Measurements from ENCODE around the gene STK24.

The STK24 gene

DNA sequence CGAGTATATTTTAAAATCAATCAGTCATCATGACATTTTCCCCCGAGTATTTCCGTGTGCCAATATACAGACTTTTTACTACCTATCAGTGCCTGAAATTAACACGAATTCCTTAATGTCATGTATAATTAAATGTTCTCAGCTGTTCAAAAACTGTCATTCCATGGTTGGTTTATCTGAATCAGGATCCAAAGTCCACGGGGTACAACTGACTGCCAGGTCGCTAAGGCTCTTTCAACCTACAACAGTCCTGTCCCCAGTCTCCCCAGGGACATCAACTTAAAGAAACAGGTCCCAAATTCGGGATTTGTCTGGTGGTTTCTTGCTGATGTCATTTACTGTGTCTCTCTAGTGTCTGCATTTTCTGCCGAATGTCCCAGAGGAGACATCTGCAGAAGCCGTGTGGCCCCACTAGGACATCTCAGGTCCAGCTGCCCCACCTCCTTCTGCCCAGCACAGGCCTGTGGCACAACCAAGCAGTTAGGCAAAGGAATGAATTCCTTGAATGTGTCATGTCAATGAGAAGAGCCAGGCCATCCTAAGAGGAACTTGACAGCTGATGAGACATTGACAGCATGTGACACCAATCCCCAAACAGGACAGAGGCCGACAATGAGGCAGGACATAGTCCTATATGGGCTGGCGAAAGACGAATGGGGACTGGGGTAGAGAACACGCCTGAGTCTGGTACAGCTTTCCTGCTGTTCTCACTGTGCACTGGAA is 109.5 kb downstream of the STK24 start:
- no peak for DNase-seq

DNA sequence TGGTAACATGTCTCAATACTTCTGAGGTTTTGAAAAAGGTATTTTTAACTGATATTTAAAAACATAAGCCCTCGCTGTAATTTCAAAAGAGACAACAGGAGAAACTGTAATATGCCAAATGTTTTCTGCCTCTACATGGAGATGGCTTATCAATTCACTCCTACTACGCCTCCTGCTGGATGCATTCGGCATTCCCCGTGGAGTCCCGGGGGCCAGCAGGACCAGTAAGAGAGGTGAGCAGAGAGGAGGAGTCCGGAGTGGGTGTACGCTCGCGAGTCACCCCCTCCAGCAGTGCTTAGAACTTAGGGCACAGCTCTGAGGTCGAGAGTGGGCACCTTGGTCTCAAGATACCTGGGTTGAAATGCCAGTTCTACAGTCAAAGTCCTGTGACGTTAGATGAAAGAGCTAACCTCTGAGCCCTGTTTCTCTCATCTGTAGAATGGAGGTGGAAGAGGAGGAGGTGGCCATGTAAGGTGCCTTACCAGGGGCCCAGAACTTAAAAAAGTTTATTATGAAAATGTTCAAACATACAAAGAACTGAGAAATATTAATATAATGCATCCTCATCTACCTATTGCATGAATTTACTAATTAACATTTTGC is 110.2 kb downstream of the STK24 start:
- DNase-seq, result peak; percentile 15 to 58 (median 30)

DNA sequence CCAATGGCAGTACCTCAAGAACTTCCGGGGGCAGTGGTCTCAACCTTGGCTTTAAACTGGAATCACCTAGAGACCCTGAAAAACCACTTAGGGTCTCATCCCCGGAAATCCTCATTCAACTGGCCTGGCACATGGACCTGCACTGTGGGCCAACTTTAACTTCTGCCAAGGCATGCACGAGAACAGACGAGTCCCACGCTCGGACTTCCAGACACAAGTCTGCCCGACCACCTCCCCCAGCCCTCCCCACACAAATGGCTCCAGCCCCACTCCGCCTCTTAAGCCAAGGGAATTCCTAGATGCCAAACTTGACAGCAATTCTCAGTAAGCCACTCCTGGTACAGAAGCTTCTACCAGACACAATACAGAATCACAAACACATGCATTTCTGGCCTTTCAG is 114.0 kb downstream of the STK24 start:
- no peak for DNase-seq

DNA sequence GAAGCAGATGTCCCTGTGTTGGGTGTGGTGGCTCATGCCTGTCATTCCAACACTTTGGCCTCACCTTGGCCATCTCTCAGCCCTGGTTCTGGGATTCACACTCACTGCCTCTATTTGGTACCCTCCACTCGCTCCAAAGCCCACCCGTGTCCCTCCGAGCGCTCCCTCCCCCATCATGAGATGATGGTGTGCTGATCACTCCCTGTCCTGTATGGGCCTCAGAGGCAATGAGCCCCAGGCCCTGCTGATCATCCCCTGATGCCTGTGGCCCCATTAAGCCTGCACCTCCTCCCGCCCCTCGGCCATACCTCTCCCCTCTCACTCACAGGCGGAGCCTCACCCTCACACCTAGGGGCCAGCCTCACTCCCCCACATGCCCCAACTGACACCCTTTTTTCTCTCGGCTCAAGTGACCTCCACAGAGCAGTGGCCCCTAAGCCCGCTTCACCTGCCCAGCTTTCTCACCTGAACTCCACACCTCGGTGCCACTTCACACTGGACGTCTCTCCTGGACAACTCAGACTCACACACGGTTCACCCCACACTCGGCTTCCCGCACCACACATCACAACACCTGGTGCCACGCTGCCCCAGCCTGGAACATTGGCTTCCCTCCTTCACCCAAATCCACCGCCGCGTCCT is 114.5 kb downstream of the STK24 start:
- DNase-seq, result no peak

DNA sequence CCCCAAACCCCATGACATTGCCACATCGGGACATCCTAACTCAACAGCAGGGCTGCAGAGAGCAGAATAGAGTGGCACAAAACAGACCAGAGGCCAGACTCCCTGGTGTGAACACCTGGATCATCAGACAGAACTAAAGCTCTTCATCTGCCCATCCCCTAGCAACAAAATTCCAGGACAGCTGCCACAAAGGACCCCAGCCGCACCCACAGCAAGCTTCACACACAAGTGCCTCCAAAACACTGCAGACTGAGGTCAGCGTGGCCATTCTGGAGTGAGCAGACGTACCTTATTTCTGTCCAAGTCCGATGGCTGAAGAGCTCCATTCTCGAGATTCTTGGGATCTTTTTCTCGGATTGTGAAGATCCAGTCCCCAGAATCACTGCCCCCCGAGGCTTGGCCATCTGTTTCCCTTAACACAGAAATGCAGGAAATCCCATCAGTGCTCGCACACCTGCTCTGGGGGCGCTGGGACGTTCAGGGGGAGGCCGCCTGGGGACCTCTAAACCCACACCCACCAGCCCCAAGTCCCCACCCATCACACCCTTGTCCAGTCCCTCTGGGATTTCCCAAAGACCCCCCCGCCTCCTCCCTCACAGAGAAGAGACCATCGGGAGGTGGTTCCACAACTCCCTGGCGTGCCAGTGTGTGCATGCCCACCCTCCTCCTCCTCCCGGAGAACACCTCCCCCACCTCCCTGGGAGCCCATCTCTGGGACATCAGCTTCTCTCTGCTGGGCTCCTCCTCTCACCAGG is 115.2 kb downstream of the STK24 start:
- no peak for DNase-seq

DNA sequence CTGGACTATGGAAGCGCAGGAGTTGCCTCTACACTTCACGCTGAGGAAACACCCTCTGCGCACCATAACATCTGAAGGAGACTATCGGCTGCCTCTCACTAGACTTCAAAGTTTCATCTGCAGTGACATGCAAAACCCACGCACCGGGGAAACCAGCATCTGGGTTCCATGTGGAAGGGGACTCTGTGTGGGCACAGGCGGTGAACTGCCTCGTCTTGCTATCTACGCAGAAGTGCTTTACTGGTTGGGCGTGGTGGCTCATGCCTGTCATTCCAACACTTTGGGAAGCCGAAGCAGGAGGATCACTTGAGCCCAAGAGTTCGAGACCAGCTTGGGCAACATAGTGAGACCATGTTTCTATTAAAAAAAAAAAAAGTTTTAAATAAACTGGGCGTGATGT is 116.4 kb downstream of the STK24 start:
- no peak for DNase-seq

DNA sequence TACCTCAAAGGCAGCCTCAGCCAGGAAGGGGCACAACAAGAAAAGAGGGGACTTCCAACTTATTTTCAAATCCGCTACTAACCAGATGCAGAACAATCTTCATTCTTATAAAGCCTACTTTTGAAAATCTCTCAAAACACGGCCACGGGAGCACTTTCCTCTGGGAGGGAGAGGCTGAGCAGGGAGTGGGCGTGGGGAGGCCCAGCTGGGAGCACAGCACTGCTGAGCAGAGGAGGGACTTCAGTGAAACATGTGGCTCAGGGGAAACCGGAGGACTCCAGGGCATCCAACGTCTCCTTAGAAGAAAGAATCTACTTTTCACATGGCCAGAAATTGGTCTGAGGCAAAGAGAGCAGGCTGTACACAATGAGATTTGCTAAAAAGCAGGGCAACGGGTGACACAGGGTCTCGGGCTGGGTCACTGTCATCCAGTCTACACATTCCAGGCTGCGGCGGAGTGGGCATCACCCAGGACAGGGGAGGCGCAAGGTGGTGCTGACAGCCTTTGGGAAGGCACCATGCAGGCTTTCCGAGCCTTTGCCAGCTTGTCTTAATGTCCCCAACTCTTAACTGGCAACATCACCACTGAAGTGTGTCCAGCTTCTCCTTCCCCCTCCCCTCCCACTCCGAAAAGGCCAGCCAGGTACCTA is 117.1 kb downstream of the STK24 start:
- DNase-seq, result no peak

DNA sequence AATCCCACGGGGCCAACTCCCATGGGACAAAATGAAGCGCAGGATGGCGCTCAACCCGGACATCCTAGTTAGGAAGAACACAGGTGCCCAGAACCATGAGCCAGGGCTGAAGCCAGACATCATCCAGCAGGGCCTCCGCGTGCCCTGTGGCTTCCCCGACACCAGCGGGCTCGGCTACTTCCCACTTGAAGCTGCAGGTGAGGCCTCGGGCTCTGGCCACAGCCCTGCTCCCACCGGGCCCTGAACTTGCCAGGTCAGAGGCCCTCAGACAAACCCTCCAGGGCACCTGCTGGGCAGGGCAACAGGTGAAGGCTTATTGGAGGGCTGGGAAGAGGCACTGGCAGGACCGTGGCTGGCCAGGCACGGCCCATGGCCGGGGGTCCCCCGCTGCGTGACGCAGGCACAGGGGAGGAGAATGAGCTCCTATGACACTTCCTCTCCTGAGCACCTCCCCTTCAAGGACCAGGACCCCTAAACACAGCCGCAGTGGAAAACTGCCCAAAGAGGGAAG is 117.7 kb downstream of the STK24 start:
- no peak for DNase-seq

DNA sequence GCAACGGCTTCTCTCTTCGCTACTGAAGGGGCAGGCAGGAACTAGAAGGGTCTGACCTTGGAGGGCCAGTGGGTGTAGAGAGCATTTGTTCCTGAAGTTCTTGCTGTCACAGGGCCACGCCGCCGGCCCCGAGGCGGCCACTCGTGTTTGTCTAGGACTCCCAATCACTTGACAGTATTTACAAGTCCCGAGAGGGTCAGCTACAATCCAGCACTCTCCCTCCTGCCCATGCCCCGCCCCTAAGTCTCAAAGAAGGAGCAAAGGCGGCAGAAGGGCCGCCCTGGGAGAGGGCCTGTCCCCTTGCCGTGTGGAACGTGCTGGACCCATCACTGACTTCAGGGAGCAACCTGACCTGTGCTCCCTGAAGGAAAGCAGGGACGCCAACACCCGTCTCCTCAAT is 118.5 kb downstream of the STK24 start:
- no peak for DNase-seq

DNA sequence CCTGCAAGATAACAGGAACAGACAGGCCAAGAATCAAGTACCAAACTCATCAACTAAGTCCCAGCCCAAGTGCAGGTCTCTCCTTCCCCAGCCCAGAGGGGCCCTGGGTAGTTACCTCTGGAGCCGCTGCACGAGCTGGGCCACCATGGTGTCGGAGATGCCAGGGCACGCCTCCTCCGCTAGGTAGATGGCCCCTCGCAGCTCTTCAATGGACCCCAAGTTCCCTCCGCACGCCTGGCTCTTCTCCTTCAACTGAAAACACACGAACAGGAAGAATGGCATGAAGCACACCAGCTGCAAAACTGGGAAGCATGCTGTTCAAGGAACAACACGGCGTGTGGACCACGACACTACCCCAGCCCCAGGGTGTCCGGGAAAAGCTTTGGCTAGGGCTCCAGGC is 119.9 kb downstream of the STK24 start:
- DNase-seq, result peak in 2 of 3 experiments; percentile 49 to 57

DNA sequence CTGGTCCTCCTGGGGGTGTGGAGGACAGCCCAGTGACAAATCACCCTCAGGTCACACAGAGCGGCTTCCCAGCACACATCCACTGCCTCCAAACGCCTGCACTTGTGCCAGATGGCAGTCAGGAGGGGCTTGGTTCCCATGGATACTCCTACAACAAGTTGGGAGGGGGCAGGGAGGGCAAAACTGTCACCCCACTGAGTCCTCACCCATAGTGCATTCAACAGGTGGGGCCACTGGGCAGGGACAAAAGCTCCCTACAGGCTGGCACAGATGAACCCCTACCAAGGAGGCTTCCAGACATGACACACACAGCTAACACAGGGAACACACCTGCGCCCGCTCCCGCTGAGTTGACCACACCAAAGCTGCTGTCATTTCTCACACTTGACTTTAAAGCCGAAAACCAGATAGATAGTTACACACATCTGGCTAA is 120.5 kb downstream of the STK24 start:
- peak in 2 of 3 experiments; percentile 89 to 97 for DNase-seq

DNA sequence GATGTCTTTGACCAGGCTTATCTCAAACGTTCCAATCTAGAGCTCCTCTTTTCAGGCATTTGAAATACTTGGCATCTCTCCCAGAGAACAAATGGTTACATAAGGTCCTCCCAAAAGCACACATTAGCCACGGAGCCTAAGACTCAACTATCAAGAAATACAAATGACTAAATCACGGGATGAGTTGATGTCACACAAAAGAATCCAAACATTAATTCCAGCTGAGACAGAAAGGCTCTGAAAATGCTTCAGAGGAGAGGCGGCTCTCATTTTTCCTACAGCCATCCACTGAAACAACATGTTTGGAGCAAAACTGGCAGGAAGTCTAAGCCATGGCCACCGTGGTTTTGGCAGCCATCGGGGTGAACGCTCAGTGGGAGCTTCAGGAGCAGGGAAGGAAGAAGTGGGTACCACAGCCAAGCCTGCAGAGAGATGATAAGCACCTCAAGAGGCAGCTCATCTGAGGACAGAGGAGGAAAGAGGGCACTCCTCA is 122.5 kb downstream of the STK24 start:
- peak in 2 of 3 experiments; percentile 45 to 60 for DNase-seq

DNA sequence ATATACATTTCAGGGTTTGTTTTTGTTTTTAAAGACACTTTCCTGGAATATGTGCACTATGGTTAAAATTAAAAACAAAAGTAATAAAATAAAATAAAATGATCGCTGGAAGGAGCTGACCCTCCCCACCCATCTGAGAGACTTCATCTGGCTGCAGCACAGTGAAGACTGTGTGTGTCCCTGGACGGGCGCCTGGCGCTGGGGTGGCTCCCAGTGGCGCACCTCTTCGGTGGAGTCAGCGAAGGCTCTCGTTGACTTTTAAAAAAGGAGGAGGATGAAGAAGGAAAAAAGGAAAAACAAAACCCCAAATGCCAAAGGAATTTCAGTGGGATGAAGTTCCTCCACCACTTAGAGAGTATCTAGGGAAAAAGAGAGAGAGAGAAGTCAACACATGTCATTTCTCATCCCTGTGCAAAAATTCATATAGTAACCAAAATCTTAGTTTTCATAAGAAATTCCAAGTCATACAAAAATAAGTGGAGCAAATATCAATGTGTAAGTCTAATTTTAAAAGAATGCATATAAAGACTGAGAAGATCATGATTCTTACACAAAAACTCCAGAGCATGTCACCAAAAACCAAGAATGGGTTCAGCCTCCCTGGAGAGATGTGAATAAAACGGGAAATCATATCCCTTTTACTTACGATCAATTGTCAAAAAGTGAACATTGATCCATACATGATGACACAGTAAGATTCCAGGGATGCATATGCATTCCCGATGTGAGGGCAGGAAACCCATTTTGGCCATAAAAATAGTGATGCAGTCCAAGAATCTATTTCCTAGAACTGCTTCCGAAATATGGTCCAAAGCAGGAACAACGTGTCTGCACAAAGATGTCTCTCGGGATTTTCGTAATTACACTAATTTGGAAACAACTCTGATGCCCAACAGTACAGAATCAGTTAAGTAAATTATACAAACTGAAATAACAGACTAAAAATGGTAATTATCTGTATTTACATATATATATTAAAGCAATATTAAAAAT is 123.8 kb downstream of the STK24 start:
- no peak for DNase-seq

DNA sequence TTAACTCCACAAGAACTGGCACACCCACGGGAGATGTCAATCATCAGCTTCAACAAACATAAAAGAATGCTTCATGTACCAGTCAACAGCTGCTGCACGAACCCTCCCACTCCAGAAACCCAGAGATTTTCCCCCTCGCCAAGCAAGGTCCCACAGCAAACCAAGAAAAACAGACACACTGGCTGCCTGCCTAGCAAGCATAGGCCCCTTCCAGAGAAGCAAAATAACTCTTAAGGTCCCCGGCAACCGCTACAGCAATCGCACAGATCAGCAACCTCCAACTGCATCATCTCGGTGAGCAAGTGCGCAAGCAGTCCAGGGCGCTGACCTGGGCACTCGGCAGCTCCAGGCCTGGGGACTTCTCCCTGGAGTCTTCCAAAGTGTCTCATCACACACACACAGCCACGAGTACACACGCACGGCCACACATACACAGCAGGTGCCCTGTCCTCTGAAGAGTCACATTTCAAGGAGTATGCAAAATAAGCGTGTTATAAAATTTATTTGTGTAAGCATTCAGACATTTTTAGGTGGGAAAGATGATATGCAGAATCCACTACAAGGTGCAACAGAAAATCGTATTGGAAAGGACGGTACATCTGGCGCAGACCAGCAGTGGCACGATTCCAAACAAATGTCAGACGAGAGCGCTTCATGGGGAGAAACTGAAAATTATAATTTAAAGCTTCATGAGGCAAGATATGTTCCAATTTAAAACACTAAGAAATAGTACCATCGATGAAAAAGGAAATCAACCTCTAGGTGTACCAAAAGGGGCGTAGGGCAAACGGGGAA is 125.0 kb downstream of the STK24 start:
- peak in 2 of 3 experiments; percentile 30 to 63 for DNase-seq

DNA sequence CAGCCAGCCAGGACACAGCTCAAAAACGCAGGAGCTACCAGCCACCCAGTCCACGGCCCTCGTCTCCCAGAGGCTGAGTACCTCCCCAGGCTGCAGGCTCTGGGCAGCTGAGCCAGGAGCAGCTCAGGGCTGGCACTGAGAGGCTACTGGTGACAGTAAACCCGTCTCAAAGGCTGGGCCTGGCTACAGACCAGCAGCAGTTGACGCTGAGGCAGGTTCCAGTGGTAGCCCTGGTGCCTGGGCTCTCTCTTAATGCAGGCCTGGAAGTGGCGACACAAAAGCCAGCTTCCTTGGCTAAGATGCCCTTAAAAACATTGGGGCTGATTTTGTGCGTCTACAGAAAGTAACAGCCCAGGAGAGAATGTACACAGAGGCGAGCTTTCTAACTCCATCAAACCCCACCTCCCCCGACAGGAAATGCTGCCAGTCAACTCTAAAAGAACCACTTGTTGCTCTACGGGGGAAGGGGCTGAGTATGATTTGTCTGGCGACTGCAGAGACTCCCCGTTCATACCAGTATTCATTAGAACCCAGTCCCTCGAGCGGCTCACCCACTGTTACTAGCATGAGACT is 126.3 kb downstream of the STK24 start:
- peak in 1 of 3 experiments; percentile 43 for DNase-seq

DNA sequence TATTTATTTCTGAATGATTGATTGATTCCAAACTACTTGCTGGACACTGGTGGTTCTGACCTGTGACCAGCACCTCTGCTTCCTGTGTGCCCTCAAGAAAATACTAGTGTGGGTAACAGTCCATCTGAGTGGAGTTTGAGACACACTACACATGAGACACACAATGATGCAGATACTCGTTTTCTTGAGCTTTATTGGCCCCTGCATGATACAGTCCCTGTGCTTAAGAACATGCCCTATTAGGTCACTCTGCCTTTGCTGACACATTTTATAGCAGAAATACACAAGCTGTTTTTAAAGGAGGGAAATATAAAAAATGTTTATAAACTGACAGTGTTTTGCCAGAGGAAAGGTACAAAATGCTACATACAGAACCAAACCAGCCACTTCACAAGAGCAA is 126.9 kb downstream of the STK24 start:
- no peak for DNase-seq

DNA sequence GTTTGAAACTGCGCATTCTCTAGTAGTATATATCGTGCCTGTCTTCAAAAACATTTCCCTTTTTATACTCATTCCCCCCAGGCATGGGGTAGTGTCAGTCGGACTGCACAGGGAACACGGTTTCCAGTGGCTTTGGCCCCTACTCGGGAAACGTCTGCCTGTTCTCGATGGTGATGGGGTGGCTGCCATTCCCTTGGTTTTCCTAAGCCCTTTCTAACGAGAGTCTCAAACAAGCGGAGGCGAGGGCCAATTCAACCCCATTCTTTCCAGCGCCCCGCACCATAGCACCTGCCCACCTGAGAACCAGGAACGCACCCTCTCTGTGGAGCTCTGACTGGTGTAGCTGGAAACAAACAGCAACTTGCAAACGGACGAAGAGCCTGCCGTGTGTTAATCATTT is 127.6 kb downstream of the STK24 start:
- no peak for DNase-seq

DNA sequence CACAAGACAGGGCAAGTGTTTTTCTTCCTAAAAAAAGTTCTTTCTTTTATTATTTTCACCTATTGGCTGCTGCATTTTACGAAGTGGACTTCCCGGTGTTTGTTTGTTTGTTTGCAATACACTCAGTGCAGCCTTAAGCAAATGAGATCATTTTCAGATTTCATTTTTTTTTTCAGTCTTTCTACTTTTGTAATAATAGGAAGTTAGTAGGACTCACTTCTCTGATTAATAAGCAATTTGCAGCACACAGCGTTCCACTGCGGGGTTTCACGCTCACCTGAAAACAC is 128.3 kb downstream of the STK24 start:
- DNase-seq, result no peak

DNA sequence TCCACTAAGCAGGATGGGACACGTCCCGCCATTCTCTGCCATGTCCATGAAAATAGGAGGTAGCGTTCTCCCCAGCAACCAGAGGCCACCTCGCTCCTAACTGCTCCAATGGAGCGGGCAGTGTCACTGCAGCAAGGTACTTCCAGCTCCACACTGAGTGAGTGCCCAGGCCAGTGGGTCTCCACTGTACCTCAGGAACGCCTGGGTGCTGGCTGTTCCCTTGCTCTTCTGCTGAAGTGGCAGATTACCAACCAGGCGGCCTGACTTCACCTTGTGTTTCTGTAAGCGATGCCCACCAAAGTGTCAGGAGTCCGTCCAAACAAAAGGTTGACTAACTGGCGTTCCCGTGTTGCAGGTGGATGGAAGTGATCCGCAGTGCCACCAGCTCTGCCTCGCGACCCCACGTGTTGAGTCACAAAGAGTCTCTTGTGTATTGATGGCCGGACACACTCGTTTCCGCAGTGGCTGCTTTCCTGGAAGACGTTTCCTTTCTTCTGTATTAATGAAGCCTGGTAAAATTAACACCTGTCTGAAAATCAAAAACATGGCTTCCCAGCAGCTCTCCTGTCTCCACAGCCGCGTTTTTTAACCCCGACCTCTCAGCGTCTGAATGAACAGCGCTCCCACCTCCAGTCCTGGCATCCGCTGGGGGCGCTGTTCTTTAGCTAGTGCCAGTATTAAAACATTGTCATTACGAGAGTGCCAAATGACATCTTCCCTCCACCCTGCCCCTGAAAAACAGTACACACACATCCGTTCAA is 128.8 kb downstream of the STK24 start:
- DNase-seq, result peak; percentile 19 to 81 (median 27)
